22Rv1 (cell line): Measurements from ENCODE around the gene ANKRD13A.
"Not testable (repeated sequence)": the region's sequence is repeated elsewhere in the genome, so short reads cannot be mapped to it uniquely, and the experiment has no call there.

Experiments used
- CTCF ChIP-seq: fragments of 450-650 bp; IDR thresholded peaks from 2 replicates; pipeline ENCODE4 v1.5.1; 2017; ENCODE audit warnings: mild to moderate bottlenecking
- ZFX ChIP-seq: fragments of 450-650 bp; IDR thresholded peaks from 2 replicates; pipeline ENCODE4 v1.6.1; 2017; ENCODE audit warnings: antibody characterized with exemption, borderline replicate concordance

GRCh38 chr12:110056643-110057042 lies 57.4 kb downstream of the ANKRD13A start:
- TF ChIP-seq CTCF, ZFX: not testable (repeated sequence)
